Fibroblast of mammary gland (primary cell): ENCODE results near the gene MAGEB6B.
"Not testable (repeated sequence)": the region's sequence is repeated elsewhere in the genome, so short reads cannot be mapped to it uniquely, and the experiment has no call there.

ENCODE experiments used
- DNase-seq: peaks from one replicate; pipeline ENCODE4 v3.0.0-alpha.2; 2010; ENCODE audit warnings: low read depth
- H3K4me3 ChIP-seq: 2 replicates; pipeline ENCODE4 v1.5.1; 2011; ENCODE audit warnings: low read depth, mild to moderate bottlenecking, low read length, moderate library complexity; ENCODE audit not compliant: control insufficient read depth
- CTCF ChIP-seq: conservative IDR thresholded peaks from 2 replicates; pipeline ENCODE4 v1.5.1; 2011; ENCODE audit warnings: low read depth, low read length, inconsistent platforms; ENCODE audit not compliant: control insufficient read depth, insufficient read depth

Gene MAGEB6B

GRCh38 chrX:26160301-26160700 lies at the start of gene MAGEB6B:
MAGEB6B (plus strand) TSS chrX:26160601; CDS start chrX:26160601, 0 bp downstream.
- DNase-seq: no peak
- TF ChIP-seq CTCF: no peak
- H3K4me3 ChIP-seq: no peak within 1 kb of the TSS

GRCh38 chrX:26138274-26138673 lies 22.1 kb upstream of the MAGEB6B start, which contains the start of gene MAGEB18:
MAGEB18 (plus strand) TSS chrX:26138343; CDS start chrX:26138986, 643 bp downstream.
- no peak for TF ChIP-seq CTCF
- H3K4me3 ChIP-seq: no peak within 1 kb of the TSS
- no peak for DNase-seq

GRCh38 chrX:26146024-26146423 lies 14.4 kb upstream of the MAGEB6B start:
- H3K4me3 ChIP-seq: no peak overlapping the region
- DNase-seq: no peak
- no peak for TF ChIP-seq CTCF

- no peak within 1 kb of the TSS for H3K4me3 ChIP-seq
- no peak for TF ChIP-seq CTCF
- DNase-seq: no peak
Measured at GRCh38 chrX:26192204-26192603, 31.8 kb downstream of the MAGEB6B start, which contains the start of gene MAGEB6. MAGEB6 (plus strand) TSS chrX:26192440; CDS start chrX:26193847, 1,407 bp downstream.

GRCh38 chrX:26203561-26203960 lies 43.2 kb downstream of the MAGEB6B start:
- no peak for DNase-seq
- TF ChIP-seq CTCF: no peak
- H3K4me3 ChIP-seq: no peak overlapping the region

- not testable (repeated sequence) for H3K4me3 ChIP-seq, DNase-seq
Measured at GRCh38 chrX:26204717-26205116, 44.3 kb downstream of the MAGEB6B start.

- no peak for DNase-seq
- H3K4me3 ChIP-seq: no peak overlapping the region
- TF ChIP-seq CTCF: no peak
Measured at GRCh38 chrX:26208012-26208411, 47.6 kb downstream of the MAGEB6B start.
